Anterior cingulate cortex (tissue), 58 donors: ENCODE measurements around the gene GPATCH2.
"Not testable (repeated sequence)": the region's sequence is repeated elsewhere in the genome, so short reads cannot be mapped to it uniquely, and the experiment has no call there.

ENCODE experiments used
- DNase-seq, 58 donors: peaks; one replicate each; lab custom pipeline; 2025; lab: John Stamatoyannopoulos, UW

Gene GPATCH2

GRCh38 chr1:217456261-217456660, 174.6 kb downstream of the GPATCH2 start:
- DNase-seq, result no peak

GRCh38 chr1:217453816-217454215, 177.1 kb downstream of the GPATCH2 start:
- no peak for DNase-seq

GRCh38 chr1:217449370-217449769, 181.5 kb downstream of the GPATCH2 start:
- DNase-seq, result no peak

GRCh38 chr1:217443845-217444244, 187.0 kb downstream of the GPATCH2 start:
- DNase-seq, result no peak

- no peak for DNase-seq
Observed at GRCh38 chr1:217437376-217437775, 193.5 kb downstream of the GPATCH2 start.

GRCh38 chr1:217435204-217435603, 195.7 kb downstream of the GPATCH2 start:
- DNase-seq, result no peak

GRCh38 chr1:217433664-217434063, 197.2 kb downstream of the GPATCH2 start:
- no peak for DNase-seq

GRCh38 chr1:217432339-217432738, 198.6 kb downstream of the GPATCH2 start:
- no peak for DNase-seq

- DNase-seq, result no peak
Observed at GRCh38 chr1:217431395-217431794, 199.5 kb downstream of the GPATCH2 start.

GRCh38 chr1:217425422-217425821, 205.5 kb downstream of the GPATCH2 start:
- DNase-seq, result peak in 1 of 58 donors; percentile 25

- DNase-seq, result no peak
Observed at GRCh38 chr1:217419194-217419551, 211.7 kb downstream of the GPATCH2 start.

GRCh38 chr1:217418269-217419193, 212.4 kb downstream of the GPATCH2 start:
- no peak for DNase-seq

GRCh38 chr1:217417363-217417762, 213.5 kb downstream of the GPATCH2 start:
- DNase-seq, result no peak

GRCh38 chr1:217407534-217408001, 223.3 kb downstream of the GPATCH2 start:
- no peak for DNase-seq

GRCh38 chr1:217403026-217403720, 227.7 kb downstream of the GPATCH2 start:
- no peak for DNase-seq

GRCh38 chr1:217402301-217402700, 228.6 kb downstream of the GPATCH2 start:
- no peak for DNase-seq

GRCh38 chr1:217393896-217394295, 237.0 kb downstream of the GPATCH2 start:
- peak in 1 of 58 donors; percentile 5 for DNase-seq

- no peak for DNase-seq
Observed at GRCh38 chr1:217392441-217392840, 238.4 kb downstream of the GPATCH2 start.

- no peak for DNase-seq
Observed at GRCh38 chr1:217389895-217390294, 241.0 kb downstream of the GPATCH2 start.

GRCh38 chr1:217388522-217389065, 242.3 kb downstream of the GPATCH2 start:
- no peak for DNase-seq

GRCh38 chr1:217381773-217382172, 249.1 kb downstream of the GPATCH2 start:
- DNase-seq, result not testable (repeated sequence)
